ENCODE data around the gene USP20. TPM values are rescaled to one million over a fixed set of nuclear protein-coding genes. Genes with fewer than 3 reads are reported as not detected.

USP20 gene
- total RNA-seq, 2 experiments from 2014 or later: 107 to 111 TPM

DNA sequence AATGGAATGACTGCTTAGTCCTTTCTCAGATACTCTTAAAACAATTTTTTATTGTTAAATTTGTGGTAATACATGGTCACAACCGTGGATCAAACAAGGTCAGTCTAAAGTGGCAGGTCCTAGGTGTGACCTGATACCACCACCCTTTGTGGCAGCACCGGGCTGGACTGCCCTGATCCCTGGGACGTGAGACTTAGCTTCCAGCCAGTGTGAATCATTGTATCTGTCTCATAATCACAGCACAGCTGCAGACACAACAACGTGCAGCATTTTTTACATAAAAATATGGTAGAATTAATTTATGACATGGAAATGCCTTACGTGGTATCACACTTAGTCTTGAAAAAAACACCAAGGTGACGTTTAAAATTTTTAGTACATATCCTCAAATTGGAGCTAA is 24.5 kb upstream of the USP20 start:
- H3K36me3 Mint-ChIP-seq: peaks cover 38% of the 10 kb centered on the region
- no peak for DNase-seq
- ATAC-seq (ENCODE audit: low read depth): no peak
- H3K9me3 Mint-ChIP-seq: no peaks in the 10 kb centered on the region
- peaks cover 17% of the 10 kb centered on the region for H3K4me1 Mint-ChIP-seq
- H3K27me3 Mint-ChIP-seq: no peaks in the 10 kb centered on the region
- no peak overlapping the region for H3K27ac Mint-ChIP-seq
- H3K4me3 Mint-ChIP-seq: no peak overlapping the region
- POLR2A ChIA-PET: interaction anchor here (0.7 to 2.4 kb wide), 5 partner anchors 12 to 186 kb away, joined by 3 to 7 read pairs (median 3); no protein-coding TSS in a partner anchor

DNA sequence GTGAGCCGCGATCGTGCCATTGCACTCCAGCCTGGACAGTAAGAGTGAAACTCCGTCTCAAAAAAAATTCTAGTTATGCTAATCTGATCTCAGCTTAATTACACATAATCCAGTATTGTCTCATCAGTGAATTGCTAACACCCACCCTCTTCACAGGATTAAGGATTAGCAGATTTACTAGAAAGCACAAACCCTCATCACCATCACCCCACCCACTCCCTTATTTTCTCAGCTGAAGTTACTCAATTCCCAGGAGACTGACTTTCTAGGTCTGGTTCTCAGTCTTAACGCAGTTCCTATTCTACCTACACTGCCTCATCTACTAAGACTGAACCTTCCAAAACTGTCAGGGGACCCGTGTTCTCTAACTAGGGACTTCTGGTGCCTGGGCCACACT is 23.3 kb upstream of the USP20 start:
- H3K36me3 Mint-ChIP-seq: peaks cover 30% of the 10 kb centered on the region
- H3K4me3 Mint-ChIP-seq: no peak overlapping the region
- no peaks in the 10 kb centered on the region for H3K9me3 Mint-ChIP-seq
- peaks cover 14% of the 10 kb centered on the region for H3K4me1 Mint-ChIP-seq
- H3K27ac Mint-ChIP-seq: no peak overlapping the region
- H3K27me3 Mint-ChIP-seq: no peaks in the 10 kb centered on the region
- DNase-seq: no peak
- POLR2A ChIA-PET: interaction anchor here (0.6 kb wide), 1 partner anchor 82 kb away, joined by 5 read pairs; no protein-coding TSS in a partner anchor
- ATAC-seq (ENCODE audit: low read depth): no peak

DNA sequence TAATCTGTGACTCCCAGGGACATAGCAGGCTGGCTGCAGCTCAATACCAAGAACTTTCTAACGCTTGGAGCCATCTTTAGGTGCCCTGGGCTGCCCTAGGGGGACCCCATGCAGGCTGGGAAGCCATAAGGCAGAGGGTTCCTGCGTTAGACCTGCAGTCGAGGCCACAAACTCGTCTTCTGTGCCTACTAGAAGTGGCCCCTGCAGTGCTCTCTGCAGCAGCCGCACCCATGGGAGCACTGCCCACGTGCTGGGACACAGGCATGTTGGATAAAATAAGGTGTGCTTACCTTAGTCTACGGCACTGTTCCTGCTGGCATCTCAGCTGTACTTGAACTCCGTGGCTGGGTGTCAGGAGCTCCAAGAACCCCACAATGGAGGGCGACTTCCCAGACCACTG is 22.9 kb upstream of the USP20 start:
- POLR2A ChIA-PET: interaction anchor here (0.5 to 0.7 kb wide), 2 partner anchors 56 to 994 kb away, joined by 3 to 5 read pairs; partner anchors contain the start of gene ENDOG
- H3K27me3 Mint-ChIP-seq: no peaks in the 10 kb centered on the region
- no peaks in the 10 kb centered on the region for H3K9me3 Mint-ChIP-seq
- peaks cover 26% of the 10 kb centered on the region for H3K36me3 Mint-ChIP-seq
- H3K27ac Mint-ChIP-seq: no peak overlapping the region
- no peak for DNase-seq
- peaks cover 14% of the 10 kb centered on the region for H3K4me1 Mint-ChIP-seq
- no peak overlapping the region for H3K4me3 Mint-ChIP-seq
- ATAC-seq (ENCODE audit: low read depth): no peak

DNA sequence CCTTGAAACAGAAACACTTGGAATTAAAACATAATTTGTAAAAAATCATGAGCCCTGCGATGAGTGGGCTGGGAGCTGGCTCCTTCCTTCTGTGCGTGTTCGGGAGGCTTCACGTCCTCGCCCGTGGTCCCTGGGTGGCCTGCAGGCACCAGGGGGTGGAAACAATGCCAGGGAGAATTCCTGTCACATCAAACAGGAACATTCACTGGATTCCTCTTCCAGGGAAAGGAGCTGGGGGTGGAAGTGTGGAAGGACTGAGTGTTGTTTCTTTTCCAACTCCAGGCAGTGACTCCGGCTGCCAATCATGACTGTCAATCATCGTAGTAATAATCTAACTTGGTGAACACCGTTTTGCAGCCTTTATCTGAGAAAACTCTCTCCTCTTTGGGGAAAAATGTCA is 21.6 kb upstream of the USP20 start:
- H3K4me3 Mint-ChIP-seq: no peak overlapping the region
- peaks cover 16% of the 10 kb centered on the region for H3K4me1 Mint-ChIP-seq
- H3K9me3 Mint-ChIP-seq: no peaks in the 10 kb centered on the region
- peaks cover 24% of the 10 kb centered on the region for H3K36me3 Mint-ChIP-seq
- DNase-seq (no peak), ATAC-seq (ENCODE audit: low read depth) (no peak)
- H3K27me3 Mint-ChIP-seq: no peaks in the 10 kb centered on the region
- POLR2A ChIA-PET: no interaction called here
- H3K27ac Mint-ChIP-seq: no peak overlapping the region

DNA sequence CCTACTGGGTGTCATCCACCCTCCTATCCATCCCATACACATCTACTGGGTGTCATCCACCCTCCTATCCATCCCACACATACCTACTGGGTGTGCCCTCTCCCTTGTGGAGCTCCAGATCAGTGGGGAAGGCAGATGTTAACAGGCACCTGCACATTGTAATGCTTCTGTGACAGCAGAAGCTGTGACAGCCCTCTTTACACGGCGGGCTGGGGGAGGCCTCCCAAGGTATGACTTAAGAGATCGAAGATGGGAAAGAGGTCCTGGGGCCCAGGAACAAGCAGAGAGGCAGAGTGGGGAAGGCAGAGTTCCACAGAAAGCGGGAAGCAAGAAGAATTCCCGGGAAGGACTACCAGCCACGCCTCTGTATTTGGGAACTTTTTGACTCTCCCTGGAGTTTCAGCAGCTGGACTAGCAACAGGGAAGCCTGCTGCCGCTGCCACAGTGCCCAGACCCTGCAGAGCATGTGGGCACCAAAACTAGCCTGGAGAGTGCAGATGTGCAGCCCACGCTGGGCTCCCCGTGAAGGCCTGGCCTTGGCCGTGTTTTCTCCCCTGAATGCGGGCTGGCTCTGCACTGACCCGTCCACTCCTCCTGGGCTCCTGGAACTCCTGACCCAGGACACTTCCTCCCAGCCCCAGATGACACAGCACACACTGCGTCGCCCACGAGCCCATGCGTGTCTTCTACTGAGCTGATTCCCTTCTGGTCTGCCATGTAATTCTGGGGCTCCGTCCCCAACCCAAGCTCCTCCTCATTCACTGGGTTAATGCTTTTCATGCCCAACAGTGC is 20.6 kb upstream of the USP20 start:
- ATAC-seq (ENCODE audit: low read depth) (no peak), DNase-seq (no peak)
- H3K4me1 Mint-ChIP-seq: peaks cover 15% of the 10 kb centered on the region
- H3K4me3 Mint-ChIP-seq: no peak overlapping the region
- H3K27me3 Mint-ChIP-seq: no peaks in the 10 kb centered on the region
- peaks cover 23% of the 10 kb centered on the region for H3K36me3 Mint-ChIP-seq
- no peaks in the 10 kb centered on the region for H3K9me3 Mint-ChIP-seq
- H3K27ac Mint-ChIP-seq: peak overlapping the region; percentile 26
- POLR2A ChIA-PET: interaction anchor here (1.1 kb wide), 1 partner anchor 20 kb away, joined by 4 read pairs; the partner anchor contains the start of genes C9orf78 and USP20

DNA sequence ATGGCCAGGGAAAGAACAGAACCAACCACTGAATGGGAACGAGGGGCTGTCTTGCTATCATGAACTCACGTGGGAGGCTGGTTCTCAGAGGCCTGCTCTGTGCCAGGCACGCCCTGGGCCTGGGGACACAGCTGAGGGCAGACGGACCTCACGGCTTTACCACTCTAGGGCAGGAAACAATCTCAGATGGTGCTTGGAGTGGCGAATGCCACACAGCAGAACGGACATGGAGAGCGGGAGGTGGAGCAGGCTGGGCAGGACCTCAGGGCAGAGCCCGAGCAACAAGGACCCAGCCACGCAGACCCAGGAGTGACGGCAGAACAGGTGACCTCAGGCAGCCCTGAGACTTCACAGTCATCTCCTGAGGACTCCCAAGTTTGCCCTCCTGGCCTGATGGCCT is 20.0 kb upstream of the USP20 start:
- H3K4me1 Mint-ChIP-seq: peaks cover 13% of the 10 kb centered on the region
- no peaks in the 10 kb centered on the region for H3K9me3 Mint-ChIP-seq
- POLR2A ChIA-PET: no interaction called here
- ATAC-seq (ENCODE audit: low read depth): no peak
- peaks cover 23% of the 10 kb centered on the region for H3K36me3 Mint-ChIP-seq
- no peak for DNase-seq
- H3K4me3 Mint-ChIP-seq: no peak overlapping the region
- H3K27ac Mint-ChIP-seq: no peak overlapping the region
- no peaks in the 10 kb centered on the region for H3K27me3 Mint-ChIP-seq

DNA sequence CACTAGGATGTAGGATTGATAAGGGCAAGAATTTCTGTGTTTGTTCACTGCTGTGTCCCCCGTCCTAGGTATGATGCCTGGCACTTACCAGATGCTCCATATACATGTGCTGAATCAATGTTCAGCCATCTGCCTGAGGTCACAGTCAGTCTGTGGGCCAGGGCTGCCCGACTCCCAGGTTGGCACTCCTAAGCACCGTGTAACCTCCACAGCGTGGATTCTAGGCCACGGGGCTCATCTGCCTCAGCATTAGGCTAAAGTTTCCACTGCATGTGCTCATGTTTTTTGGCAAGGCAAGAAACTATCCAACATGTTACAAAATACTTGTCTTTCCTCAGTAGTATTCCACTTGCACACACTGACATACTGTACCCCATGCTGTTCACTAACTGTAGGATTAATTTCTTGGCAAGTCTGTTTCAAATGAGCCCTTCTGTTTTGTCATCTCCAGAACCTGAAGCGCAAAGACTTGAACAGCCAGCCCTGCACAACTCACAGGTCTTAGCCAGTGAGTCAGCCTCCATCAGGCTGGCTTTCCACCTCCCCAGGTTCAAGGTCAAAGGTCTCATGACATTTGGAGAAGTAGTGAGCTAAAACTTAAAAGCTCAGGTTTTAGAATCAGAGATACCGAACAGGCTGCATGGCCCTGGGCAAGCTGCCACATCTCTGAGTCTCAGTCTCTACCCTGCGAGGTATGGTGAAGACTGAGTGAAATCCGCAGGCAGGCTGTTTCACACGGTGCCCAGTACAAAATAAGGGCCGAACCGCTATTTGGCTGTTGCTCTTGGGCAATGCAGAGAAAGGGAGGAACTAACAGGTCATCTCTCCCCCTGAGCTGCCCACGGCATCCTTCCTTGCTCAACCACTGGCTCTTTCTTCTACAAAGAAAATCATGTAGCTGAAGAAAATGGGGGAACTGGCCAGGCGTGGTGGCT is 18.5 kb upstream of the USP20 start:
- Mint-ChIP-seq H3K27ac (no peak overlapping the region), H3K36me3 (peaks cover 18% of the 10 kb centered on the region)
- ATAC-seq (ENCODE audit: low read depth): no peak

DNA sequence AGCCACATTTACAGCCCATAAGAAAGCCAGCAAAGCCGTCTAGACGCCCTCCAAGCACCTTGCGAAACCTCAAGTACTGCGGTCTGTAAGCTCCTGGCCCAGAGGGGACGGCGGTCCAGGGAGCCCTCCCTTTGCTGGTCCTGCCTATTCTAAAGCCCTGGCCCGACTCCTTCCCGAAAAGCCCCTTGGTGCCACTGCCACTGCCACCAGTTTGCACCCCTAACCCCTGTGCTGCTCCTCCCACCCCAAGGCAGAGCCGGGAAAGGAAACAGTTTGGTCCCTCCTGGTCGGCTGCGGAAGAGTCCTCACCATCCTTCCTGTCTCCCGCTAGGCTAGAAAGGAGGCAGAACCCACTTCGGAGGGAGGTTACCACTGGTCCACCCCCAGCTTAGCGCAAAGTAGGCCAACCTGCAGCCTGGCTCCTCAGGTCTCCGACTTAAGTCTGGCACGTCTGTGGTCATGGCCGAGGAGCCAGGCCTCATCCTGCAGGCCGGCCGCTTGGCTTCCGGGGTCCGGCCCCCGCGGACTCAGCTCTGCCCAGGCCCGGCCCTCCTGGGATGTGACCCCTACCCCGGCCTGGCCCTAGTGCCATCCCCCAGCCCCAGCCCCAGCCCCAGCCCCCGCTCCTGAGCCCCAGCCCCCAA is 12.2 kb upstream of the USP20 start:
- Mint-ChIP-seq H3K4me1 (peaks cover 12% of the 10 kb centered on the region), H3K9me3 (no peaks in the 10 kb centered on the region), H3K36me3 (peaks cover 17% of the 10 kb centered on the region), H3K27ac (peak overlapping the region; percentile 78), H3K4me3 (peak overlapping the region; percentile 86), H3K27me3 (no peaks in the 10 kb centered on the region)
- POLR2A ChIA-PET: interaction anchor here (1.0 to 3.2 kb wide), 7 partner anchors 12 to 66 kb away, joined by 3 to 12 read pairs (median 6); partner anchors contain the start of genes C9orf78 and USP20
- ATAC-seq (ENCODE audit: low read depth) (peak; percentile 46), DNase-seq (peak; percentile 49)

More for the DNA sequence above, 18.5 kb upstream of the USP20 start:
- H3K4me1 Mint-ChIP-seq: peaks cover 11% of the 10 kb centered on the region
- no peak for DNase-seq
- H3K4me3 Mint-ChIP-seq: no peak overlapping the region
- H3K27me3 Mint-ChIP-seq: no peaks in the 10 kb centered on the region
- no peaks in the 10 kb centered on the region for H3K9me3 Mint-ChIP-seq
- POLR2A ChIA-PET: interaction anchor here (0.7 kb wide), 1 partner anchor 12 kb away, joined by 4 read pairs; no protein-coding TSS in a partner anchor

DNA sequence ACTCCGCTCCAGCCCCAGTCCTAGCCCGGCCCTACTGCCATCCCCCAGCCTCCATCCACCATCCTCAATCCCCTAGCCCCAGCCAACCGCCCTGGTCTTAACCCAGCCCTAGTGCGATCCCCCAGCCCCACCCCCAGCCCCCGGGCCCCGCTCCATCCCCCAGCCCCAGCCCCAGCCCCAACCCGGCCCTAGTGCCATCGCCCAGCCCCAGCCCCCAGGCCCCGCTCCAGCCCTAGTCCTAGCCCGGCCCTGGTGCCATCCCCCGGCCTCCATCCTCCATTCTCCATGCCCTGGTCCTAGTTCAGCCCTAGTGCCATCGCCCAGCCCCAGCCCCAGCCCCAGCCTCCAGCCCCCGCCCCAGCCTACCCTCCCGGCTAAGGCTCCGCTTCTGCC is 11.7 kb upstream of the USP20 start:
- Mint-ChIP-seq H3K27me3 (no peaks in the 10 kb centered on the region), H3K4me3 (peak overlapping the region; percentile 86), H3K9me3 (no peaks in the 10 kb centered on the region), H3K4me1 (peaks cover 11% of the 10 kb centered on the region), H3K27ac (peak overlapping the region; percentile 78), H3K36me3 (peaks cover 14% of the 10 kb centered on the region)
- ATAC-seq (ENCODE audit: low read depth): peak; percentile 41
- POLR2A ChIA-PET: interaction anchor here (1.0 to 3.2 kb wide), 6 partner anchors 12 to 65 kb away, joined by 3 to 12 read pairs (median 6); partner anchors contain the start of genes C9orf78 and USP20
- DNase-seq: no peak

DNA sequence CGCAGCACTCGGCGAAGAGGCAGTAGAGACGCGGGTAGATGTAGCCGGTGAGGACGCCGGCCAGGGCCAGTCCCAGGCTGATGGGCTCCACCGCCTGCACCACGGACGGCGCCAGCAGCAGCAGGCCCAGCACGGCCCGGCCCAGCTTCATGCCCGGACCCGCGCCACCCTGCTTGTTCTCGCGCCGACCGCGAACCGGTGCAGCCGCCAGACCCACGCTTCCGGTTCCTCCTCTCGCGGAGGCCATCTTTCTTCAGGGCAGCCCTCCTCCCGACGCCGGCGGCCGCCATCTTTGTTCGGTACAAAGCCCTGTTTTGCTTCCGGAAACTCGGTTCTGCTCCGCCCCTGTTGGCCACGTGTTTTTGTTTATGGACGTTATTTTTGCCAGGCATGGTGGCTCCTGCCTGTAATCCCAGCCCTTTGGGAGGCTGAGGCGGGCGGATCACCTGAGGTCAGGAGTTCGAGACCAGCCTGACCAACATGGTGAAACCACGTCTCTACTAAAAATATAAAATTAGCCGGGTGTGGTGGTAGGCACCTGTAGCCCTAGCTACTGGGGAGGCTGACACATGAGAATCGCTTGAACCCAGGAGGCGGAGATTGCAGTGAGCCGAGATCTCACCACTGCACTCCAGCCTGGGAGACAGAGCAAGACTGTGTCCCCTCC is 11.2 kb upstream of the USP20 start, which contains the start of gene TOR1A:
Gene TOR1A, minus strand, starts transcription at position 202 of the 667 bp plus-strand sequence. Its CDS starts 51 bp downstream, at position 151.
- peak; percentile 87 for ATAC-seq (ENCODE audit: low read depth)
- peak; percentile 90 for DNase-seq
- peaks cover 10% of the 10 kb centered on the region for H3K4me1 Mint-ChIP-seq
- H3K27me3 Mint-ChIP-seq: no peaks in the 10 kb centered on the region
- peak within 1 kb of the TSS; percentile 86 for H3K4me3 Mint-ChIP-seq
- H3K9me3 Mint-ChIP-seq: no peaks in the 10 kb centered on the region
- POLR2A ChIA-PET: interaction anchor here (1.8 to 3.2 kb wide), 3 partner anchors 11 to 61 kb away, joined by 6 to 12 read pairs (median 6); partner anchors contain the start of genes C9orf78 and USP20
- H3K36me3 Mint-ChIP-seq: peaks cover 10% of the 10 kb centered on the region
- peak within 1 kb of the TSS; percentile 78 for H3K27ac Mint-ChIP-seq

DNA sequence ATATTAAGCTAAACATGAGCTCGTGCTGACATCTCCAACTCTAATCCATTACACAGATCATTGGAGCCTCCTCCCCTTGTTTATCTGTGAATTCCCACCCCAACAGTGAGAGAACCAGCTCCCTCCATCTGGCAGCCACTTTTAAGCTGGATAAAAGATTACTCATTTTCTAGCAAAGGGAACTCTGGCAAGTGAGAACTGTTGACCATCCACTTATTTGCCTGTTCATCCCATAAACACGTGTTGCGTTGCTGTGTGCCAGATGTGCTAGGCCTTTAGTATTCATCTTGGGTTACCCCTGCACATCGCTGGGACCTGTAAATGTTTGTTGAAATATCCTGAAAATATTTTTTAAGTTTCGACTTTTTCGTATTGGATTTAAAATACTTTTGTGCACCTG is 8.9 kb upstream of the USP20 start:
- H3K27me3 Mint-ChIP-seq: no peaks in the 10 kb centered on the region
- POLR2A ChIA-PET: interaction anchor here (0.8 kb wide), 1 partner anchor 9 kb away, joined by 5 read pairs; the partner anchor contains the start of genes C9orf78 and USP20
- ATAC-seq (ENCODE audit: low read depth) (no peak), DNase-seq (no peak)
- peaks cover 12% of the 10 kb centered on the region for H3K36me3 Mint-ChIP-seq
- H3K27ac Mint-ChIP-seq: no peak overlapping the region
- H3K9me3 Mint-ChIP-seq: no peaks in the 10 kb centered on the region
- H3K4me3 Mint-ChIP-seq: no peak overlapping the region
- H3K4me1 Mint-ChIP-seq: peaks cover 14% of the 10 kb centered on the region

DNA sequence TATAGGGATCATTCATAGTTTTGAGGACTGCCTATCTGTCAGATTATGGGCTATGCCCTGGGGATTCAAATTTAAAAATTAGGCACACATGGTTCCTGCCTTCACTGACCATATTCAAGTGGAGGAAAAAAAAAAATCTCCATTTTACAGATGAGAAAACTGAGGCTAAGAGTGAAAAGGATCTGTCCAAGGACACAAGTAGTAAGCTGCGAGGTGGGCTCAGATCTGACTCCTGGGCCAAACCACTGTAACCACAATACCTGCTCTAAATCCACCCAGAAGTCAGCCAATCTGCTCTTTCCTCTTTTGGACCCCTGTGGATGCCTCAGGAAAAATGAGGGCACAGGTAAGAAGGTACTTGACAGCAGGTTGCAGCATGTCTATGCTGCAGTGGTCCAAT is 8.5 kb upstream of the USP20 start:
- Mint-ChIP-seq H3K4me3 (no peak overlapping the region), H3K27ac (no peak overlapping the region), H3K4me1 (peaks cover 14% of the 10 kb centered on the region), H3K27me3 (no peaks in the 10 kb centered on the region), H3K9me3 (no peaks in the 10 kb centered on the region), H3K36me3 (peaks cover 16% of the 10 kb centered on the region)
- no peak for DNase-seq
- ATAC-seq (ENCODE audit: low read depth): no peak
- POLR2A ChIA-PET: interaction anchor here (0.8 kb wide), 1 partner anchor 9 kb away, joined by 5 read pairs; the partner anchor contains the start of genes C9orf78 and USP20
